Activated T-cell treated with anti-CD3 and anti-CD28 coated beads for 24 hours (primary cell): ENCODE data around the gene CYP2B6.
"Not testable (repeated sequence)": the region's sequence is repeated elsewhere in the genome, so short reads cannot be mapped to it uniquely, and the experiment has no call there.

Experiments used
- DNase-seq: peaks from one replicate; pipeline ENCODE4 v3.0.0-alpha.2; 2020; ENCODE audit warnings: low read depth

The CYP2B6 gene

GRCh38 chr19:41031916-41032315 is 40.8 kb downstream of the CYP2B6 start:
- no peak for DNase-seq

GRCh38 chr19:41033324-41033723 is 42.2 kb downstream of the CYP2B6 start:
- not testable (repeated sequence) for DNase-seq

- DNase-seq: no peak
These were observed 48.7 kb downstream of the CYP2B6 start for GRCh38 chr19:41039806-41040205.

- DNase-seq: not testable (repeated sequence)
These were observed 54.0 kb downstream of the CYP2B6 start for GRCh38 chr19:41045095-41045494.

GRCh38 chr19:41050426-41050825 is 59.3 kb downstream of the CYP2B6 start:
- DNase-seq: no peak

- not testable (repeated sequence) for DNase-seq
These were observed 61.1 kb downstream of the CYP2B6 start for GRCh38 chr19:41052162-41052561.

- DNase-seq: not testable (repeated sequence)
These were observed 62.2 kb downstream of the CYP2B6 start for GRCh38 chr19:41053331-41053730.

GRCh38 chr19:41064974-41065569 is 74.0 kb downstream of the CYP2B6 start:
- DNase-seq: no peak
